SU-DHL-6 (cell line): ENCODE measurements around the gene CRYBG1.

Experiments
- EZH2phosphoT487 ChIP-seq: fragments of 200-600 bp; sonication (generic), shearing (Covaris generic); conservative IDR thresholded peaks from 2 replicates; pipeline ENCODE4 v1.6.1; 2018; ENCODE audit warnings: mild to moderate bottlenecking, antibody characterized with exemption, low read length, moderate library complexity, mixed read lengths
- TF ChIP-seq, protein P1 (sequence below): fragments of 200-600 bp; sonication (generic); IDR thresholded peaks from one replicate; pipeline ENCODE4 v1.5.1; 2017; ENCODE audit warnings: antibody characterized with exemption, mild to moderate bottlenecking, low read length, moderate library complexity; ENCODE audit not compliant: insufficient read depth, poor library complexity, severe bottlenecking

DNA sequence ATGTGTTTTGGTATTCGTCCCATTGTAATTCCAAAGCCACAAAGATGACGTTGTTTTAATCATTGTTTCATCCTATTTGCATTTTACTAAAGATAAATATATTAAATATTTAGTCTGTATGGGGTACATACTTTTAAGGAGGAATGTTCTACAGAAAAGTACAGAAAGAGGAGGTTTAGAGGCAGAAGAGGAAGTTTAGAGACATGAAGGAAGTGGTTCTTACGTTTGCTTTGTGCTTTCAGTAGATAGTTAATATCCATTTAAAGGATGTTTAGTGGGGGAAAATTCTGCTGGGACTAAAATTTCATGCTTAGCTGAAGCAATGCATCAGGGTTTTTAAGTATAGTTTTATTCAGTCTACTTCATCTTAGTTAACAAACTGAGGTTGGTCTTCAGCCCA is 116.6 kb downstream of the CRYBG1 start:
- TF ChIP-seq, protein P1, sequence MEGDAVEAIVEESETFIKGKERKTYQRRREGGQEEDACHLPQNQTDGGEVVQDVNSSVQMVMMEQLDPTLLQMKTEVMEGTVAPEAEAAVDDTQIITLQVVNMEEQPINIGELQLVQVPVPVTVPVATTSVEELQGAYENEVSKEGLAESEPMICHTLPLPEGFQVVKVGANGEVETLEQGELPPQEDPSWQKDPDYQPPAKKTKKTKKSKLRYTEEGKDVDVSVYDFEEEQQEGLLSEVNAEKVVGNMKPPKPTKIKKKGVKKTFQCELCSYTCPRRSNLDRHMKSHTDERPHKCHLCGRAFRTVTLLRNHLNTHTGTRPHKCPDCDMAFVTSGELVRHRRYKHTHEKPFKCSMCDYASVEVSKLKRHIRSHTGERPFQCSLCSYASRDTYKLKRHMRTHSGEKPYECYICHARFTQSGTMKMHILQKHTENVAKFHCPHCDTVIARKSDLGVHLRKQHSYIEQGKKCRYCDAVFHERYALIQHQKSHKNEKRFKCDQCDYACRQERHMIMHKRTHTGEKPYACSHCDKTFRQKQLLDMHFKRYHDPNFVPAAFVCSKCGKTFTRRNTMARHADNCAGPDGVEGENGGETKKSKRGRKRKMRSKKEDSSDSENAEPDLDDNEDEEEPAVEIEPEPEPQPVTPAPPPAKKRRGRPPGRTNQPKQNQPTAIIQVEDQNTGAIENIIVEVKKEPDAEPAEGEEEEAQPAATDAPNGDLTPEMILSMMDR: no peak
- TF ChIP-seq EZH2phosphoT487: no peak
